Activated B cell treated with CpG ODN at 0.5 μM for 24 hours (primary cell): ENCODE data around the gene RAD51B. TPM values are rescaled to one million over a fixed set of nuclear protein-coding genes. Genes with fewer than 3 reads are reported as not detected.

Experiments used
- ATAC-seq: fragments of 200-7000 bp; cut with Tn5 transposase; one replicate; pipeline ENCODE4 v1.10.0; 2021; ENCODE audit warnings: low read depth, mild to moderate bottlenecking, moderate library complexity
- CTCF ChIA-PET: fragments of 350-600 bp; sonication (Branson Sonifier 250); formaldehyde crosslinking; loops from one replicate; lab custom pipeline; 2021; ENCODE audit warnings: antibody characterized with exemption; lab: Charles Lee
- POLR2A ChIA-PET: fragments of 350-600 bp; sonication (Branson Sonifier 250); formaldehyde crosslinking; loops from one replicate; lab custom pipeline; 2021; ENCODE audit warnings: antibody characterized with exemption; lab: Charles Lee
- DNase-seq: peaks from one replicate; pipeline ENCODE4 v3.0.0; 2022
- H3K27ac Mint-ChIP-seq: one replicate; pipeline ENCODE4 v1.8.0; 2020; ENCODE audit warnings: mixed read lengths
- H3K27me3 Mint-ChIP-seq: one replicate; pipeline ENCODE4 v1.8.0; 2021; ENCODE audit warnings: mixed read lengths
- H3K36me3 Mint-ChIP-seq: one replicate; pipeline ENCODE4 v1.8.0; 2021; ENCODE audit warnings: low read depth, mixed read lengths
- H3K4me1 Mint-ChIP-seq: one replicate; pipeline ENCODE4 v1.8.0; 2021; ENCODE audit warnings: mixed read lengths
- H3K4me3 Mint-ChIP-seq: one replicate; pipeline ENCODE4 v1.8.0; 2020; ENCODE audit warnings: mild to moderate bottlenecking, mixed read lengths
- H3K9me3 Mint-ChIP-seq: one replicate; pipeline ENCODE4 v1.8.0; 2020; ENCODE audit warnings: mixed read lengths
- intact Hi-C: fragments of 100-400 bp; cut with micrococcal nuclease; formaldehyde crosslinking; loops from one replicate; pipeline ENCODE4 v1.15.1; 2024
- total RNA-seq: library from RNA; stranded (reverse); gene quantifications from 2 replicates; pipeline ENCODE4 v1.2.3, GENCODE V29; 2022
- TF ChIP-seq, protein P1 (sequence below): fragments of 200-600 bp; IDR thresholded peaks from one replicate; pipeline ENCODE4 v1.8.0; 2022; ENCODE audit warnings: antibody characterized with exemption, mild to moderate bottlenecking

RAD51B gene
- total RNA-seq, 1 donor from 2014 or later, result 53.9 TPM

GRCh38 chr14:68544081-68544892 lies 724.7 kb downstream of the RAD51B start:
- ChIA-PET CTCF (no interaction called here), POLR2A (no interaction called here)
- TF ChIP-seq, protein P1, sequence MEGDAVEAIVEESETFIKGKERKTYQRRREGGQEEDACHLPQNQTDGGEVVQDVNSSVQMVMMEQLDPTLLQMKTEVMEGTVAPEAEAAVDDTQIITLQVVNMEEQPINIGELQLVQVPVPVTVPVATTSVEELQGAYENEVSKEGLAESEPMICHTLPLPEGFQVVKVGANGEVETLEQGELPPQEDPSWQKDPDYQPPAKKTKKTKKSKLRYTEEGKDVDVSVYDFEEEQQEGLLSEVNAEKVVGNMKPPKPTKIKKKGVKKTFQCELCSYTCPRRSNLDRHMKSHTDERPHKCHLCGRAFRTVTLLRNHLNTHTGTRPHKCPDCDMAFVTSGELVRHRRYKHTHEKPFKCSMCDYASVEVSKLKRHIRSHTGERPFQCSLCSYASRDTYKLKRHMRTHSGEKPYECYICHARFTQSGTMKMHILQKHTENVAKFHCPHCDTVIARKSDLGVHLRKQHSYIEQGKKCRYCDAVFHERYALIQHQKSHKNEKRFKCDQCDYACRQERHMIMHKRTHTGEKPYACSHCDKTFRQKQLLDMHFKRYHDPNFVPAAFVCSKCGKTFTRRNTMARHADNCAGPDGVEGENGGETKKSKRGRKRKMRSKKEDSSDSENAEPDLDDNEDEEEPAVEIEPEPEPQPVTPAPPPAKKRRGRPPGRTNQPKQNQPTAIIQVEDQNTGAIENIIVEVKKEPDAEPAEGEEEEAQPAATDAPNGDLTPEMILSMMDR, result no peak
- H3K9me3 Mint-ChIP-seq, result no peaks in the 10 kb centered on the region
- intact Hi-C loops, result no loop called here
- no peaks in the 10 kb centered on the region for H3K36me3 Mint-ChIP-seq
- no peaks in the 10 kb centered on the region for H3K27me3 Mint-ChIP-seq
- ATAC-seq (no peak), DNase-seq (no peak)
- H3K27ac Mint-ChIP-seq, result no peak overlapping the region
- no peak overlapping the region for H3K4me3 Mint-ChIP-seq
- peaks cover 14% of the 10 kb centered on the region for H3K4me1 Mint-ChIP-seq

DNA sequence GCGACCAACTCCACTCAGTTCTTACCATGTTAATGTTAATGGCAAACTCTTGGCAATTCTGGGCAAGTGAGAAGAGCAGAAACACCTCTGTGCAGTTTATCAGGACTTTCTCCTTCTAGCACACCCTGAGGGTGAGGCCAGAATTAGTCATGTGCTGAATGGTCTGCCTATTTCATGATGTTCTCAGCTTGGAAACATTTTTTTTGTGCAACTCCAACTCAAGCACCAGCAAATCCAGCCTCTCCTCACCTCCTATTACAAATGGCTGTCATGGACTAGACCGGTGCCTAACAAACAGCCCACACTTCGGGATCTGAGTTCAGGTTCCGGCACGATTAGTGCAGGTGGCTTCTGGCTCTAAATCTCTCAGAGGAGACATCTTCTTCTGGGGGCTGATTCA lies 727.3 kb downstream of the RAD51B start:
- POLR2A ChIA-PET, result interaction anchor here (0.5 to 0.7 kb wide), 2 partner anchors 44 to 239 kb away, joined by 3 read pairs; no protein-coding TSS in a partner anchor
- TF ChIP-seq, protein P1, result no peak
- Mint-ChIP-seq H3K36me3 (no peaks in the 10 kb centered on the region), H3K27me3 (no peaks in the 10 kb centered on the region), H3K4me3 (no peak overlapping the region), H3K27ac (no peak overlapping the region), H3K9me3 (no peaks in the 10 kb centered on the region), H3K4me1 (peaks cover 16% of the 10 kb centered on the region)
- intact Hi-C loops, result no loop called here
- no peak for ATAC-seq
- CTCF ChIA-PET, result no interaction called here
- DNase-seq, result no peak

DNA sequence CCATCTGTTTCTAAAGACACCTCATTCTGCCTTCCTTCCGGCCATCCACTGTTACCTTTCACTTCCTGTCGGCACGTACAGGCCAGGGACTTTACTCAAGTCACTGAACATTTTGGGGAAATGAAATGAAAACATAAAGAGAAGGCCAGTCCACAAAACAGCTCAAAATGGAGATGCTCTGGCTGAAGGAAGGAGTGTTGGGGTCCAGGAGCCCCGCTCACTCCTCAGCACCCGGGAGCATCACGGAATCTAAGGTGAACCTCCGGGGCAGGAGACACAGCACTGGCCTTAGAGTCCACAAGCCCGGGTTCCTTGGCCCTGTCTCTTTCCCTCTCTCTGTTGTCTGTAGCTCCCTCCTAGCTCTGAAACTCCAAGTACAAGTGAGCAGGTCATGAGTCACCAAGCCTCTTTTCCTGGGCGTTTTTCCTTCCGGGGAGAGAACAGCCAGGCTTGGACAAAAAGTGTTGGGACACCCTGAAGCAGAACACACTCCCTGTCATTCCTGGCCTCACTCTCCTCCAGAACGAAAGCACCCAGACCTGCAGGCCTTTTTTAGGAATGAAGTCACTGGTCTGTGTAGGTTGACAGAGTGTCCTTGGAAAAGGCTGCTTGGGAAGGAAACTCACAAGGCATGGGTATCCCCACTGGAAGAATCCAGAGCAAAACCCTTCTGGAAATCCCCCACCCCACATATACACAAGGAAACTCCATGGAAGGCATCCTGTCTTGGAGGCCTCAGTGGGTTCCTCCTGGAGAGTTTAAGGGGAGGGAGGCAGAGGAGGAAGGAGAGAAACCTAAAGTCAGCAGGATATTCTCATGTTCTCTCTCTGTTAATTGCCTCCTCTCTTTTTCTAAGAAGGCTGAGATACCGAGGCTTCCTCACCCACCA lies 728.0 kb downstream of the RAD51B start:
- H3K36me3 Mint-ChIP-seq, result no peaks in the 10 kb centered on the region
- no peaks in the 10 kb centered on the region for H3K9me3 Mint-ChIP-seq
- CTCF ChIA-PET, result no interaction called here
- H3K27me3 Mint-ChIP-seq, result no peaks in the 10 kb centered on the region
- H3K4me1 Mint-ChIP-seq, result peaks cover 23% of the 10 kb centered on the region
- no peak for DNase-seq
- no peak for ATAC-seq
- intact Hi-C loops, result no loop called here
- no peak overlapping the region for H3K4me3 Mint-ChIP-seq
- POLR2A ChIA-PET, result interaction anchor here (0.5 to 0.7 kb wide), 2 partner anchors 45 to 238 kb away, joined by 3 read pairs; no protein-coding TSS in a partner anchor
- H3K27ac Mint-ChIP-seq, result no peak overlapping the region
- TF ChIP-seq, protein P1, result no peak

- POLR2A ChIA-PET, result interaction anchor here (0.7 kb wide), 1 partner anchor 89 kb away, joined by 3 read pairs; no protein-coding TSS in a partner anchor
- no peaks in the 10 kb centered on the region for H3K9me3 Mint-ChIP-seq
- CTCF ChIA-PET, result no interaction called here
Observed at GRCh38 chr14:68548194-68549076, 728.9 kb downstream of the RAD51B start.

More at GRCh38 chr14:68548194-68549076, 728.9 kb downstream of the RAD51B start:
- ATAC-seq (no peak), DNase-seq (no peak)
- TF ChIP-seq, protein P1, result no peak
- Mint-ChIP-seq H3K27ac (no peak overlapping the region), H3K27me3 (no peaks in the 10 kb centered on the region), H3K4me1 (peaks cover 32% of the 10 kb centered on the region), H3K4me3 (no peak overlapping the region), H3K36me3 (no peaks in the 10 kb centered on the region)
- intact Hi-C loops, result no loop called here
